Posterior cingulate gyrus (tissue), 11 donors: Measurements from ENCODE around the gene CUTA.
A peak's percentile ranks its signal among the peaks of the same experiment; 100 is the strongest.
"Not testable (repeated sequence)": the region's sequence is repeated elsewhere in the genome, so short reads cannot be mapped to it uniquely, and the experiment has no call there.

Source experiments
- DNase-seq, 10 donors: peaks; one replicate each; pipeline versions ENCODE4 v3.0.0 to v3.0.0-alpha.2; 2020 to 2021; ENCODE audit warnings: mixed read lengths in 3 of 10
- intact Hi-C: fragments of 100-400 bp; cut with DNase I; formaldehyde crosslinking; loops from one replicate; pipeline ENCODE4 v1.15.1; 2023

The CUTA gene

GRCh38 chr6:33380272-33380981, 37.5 kb downstream of the CUTA start:
- intact Hi-C loops = no loop called here
- DNase-seq = no peak

GRCh38 chr6:33379184-33379583, 38.7 kb downstream of the CUTA start:
- intact Hi-C loops, DNase-seq: not testable (repeated sequence)

GRCh38 chr6:33377171-33377570, 40.7 kb downstream of the CUTA start:
- intact Hi-C loops = no loop called here

GRCh38 chr6:33375143-33375671, 42.7 kb downstream of the CUTA start:
- intact Hi-C loops = no loop called here
- peak in 3 of 10 donors; percentile 19 to 24 (median 21) for DNase-seq

More at GRCh38 chr6:33377171-33377570, 40.7 kb downstream of the CUTA start:
- DNase-seq = no peak

- DNase-seq = no peak
- intact Hi-C loops = no loop called here
Observed at GRCh38 chr6:33373960-33374910, 43.7 kb downstream of the CUTA start.

GRCh38 chr6:33372526-33373123, 45.3 kb downstream of the CUTA start:
- intact Hi-C loops = no loop called here
- DNase-seq = no peak

- DNase-seq, intact Hi-C loops: not testable (repeated sequence)
Observed at GRCh38 chr6:33371901-33372300, 46.0 kb downstream of the CUTA start.

GRCh38 chr6:33367715-33368025, 50.2 kb downstream of the CUTA start:
- intact Hi-C loops, DNase-seq: not testable (repeated sequence)

GRCh38 chr6:33367009-33367714, 50.7 kb downstream of the CUTA start:
- intact Hi-C loops = no loop called here
- no peak for DNase-seq
